DMS153 treated with DMSO at 0.1 percent for 48 hours (cell line): ENCODE data around the gene NACC1.

Experiments
- DNase-seq: peaks from one replicate; lab custom pipeline; 2025; ENCODE audit not compliant: unreplicated experiment; lab: John Stamatoyannopoulos, UW

The NACC1 gene

DNA sequence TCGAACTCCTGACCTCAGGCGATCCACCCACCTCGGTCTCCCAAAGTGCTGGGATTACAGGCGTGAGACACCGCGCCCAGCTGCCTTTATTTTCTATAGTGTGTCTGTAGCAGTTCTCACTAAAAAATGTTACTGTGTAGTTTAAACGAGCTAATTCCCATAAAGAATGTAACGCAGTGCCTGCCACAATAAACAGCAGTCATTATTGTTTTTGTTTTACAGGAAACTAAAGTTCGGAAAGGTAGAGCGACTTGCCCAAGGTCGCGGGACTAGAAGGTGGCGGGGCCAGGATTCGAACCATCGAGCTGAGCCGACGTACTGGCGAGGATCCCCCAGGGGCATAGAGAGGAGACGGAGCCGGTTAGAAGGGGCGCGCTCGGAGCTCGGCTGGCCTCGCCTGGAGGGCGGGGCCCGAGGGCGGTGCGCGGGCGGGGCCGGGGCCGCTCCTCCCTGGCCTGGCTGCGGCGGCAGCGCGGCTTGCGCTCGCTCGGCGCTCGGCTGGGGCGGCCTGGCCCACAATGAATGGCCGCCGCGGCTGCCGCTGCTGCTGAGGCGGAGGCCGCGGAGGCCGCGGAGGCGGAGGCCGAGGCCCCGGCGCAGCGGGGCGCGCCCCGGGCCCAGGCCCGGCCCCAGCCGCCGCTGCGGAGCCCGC, at the start of gene NACC1:
NACC1 (plus strand) TSS at position 493 of the 652 bp plus-strand sequence. CDS start 16,944 bp downstream, outside the sequence.
- DNase-seq, result peak; percentile 92

DNA sequence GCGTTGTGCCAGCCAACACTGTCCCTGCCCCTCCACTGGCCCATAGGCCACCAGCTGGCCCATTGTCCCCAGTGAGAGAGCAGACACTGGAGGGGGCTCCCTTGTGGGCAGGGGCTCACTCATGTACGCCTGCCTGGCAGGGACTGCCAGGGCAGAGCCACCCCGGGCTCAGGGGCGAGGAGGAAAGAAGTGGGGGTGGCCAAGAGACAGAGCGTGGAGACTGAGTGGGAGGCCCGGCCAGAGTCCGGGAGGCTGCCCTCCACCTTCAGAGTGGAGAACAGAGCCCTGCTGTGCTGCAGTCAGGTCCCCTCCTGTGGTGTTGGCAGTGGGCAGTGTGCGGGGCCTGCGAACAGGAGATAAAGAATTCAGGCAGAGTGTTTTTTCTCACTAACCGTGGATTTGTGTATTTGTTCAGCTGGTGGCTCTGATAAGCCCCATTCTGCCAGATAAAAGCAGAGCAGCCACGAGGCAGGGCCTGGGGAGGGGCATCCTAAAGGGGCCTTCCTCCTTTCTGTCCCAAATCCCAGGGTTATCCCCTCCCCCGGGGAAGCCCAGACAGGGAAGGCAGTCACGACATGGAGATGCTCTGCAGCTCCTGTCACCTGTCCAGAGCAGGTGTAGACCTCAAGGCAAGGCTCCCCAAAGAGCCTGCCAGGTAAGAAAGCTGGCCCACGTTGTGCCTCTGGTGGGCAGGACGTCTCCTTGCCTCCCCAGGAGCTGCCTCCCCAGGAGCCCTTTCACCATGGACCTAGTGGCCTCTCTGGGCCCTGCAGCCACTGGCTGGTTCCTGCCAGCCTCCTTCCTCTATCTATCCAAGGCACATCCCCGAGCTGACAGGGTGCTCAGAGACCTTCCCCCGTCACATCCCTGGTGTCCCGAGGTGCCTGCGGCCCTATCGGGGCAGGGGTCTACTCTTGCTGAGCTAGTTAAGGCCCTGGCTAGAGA, 48.4 kb upstream of the NACC1 start:
- no peak for DNase-seq

DNA sequence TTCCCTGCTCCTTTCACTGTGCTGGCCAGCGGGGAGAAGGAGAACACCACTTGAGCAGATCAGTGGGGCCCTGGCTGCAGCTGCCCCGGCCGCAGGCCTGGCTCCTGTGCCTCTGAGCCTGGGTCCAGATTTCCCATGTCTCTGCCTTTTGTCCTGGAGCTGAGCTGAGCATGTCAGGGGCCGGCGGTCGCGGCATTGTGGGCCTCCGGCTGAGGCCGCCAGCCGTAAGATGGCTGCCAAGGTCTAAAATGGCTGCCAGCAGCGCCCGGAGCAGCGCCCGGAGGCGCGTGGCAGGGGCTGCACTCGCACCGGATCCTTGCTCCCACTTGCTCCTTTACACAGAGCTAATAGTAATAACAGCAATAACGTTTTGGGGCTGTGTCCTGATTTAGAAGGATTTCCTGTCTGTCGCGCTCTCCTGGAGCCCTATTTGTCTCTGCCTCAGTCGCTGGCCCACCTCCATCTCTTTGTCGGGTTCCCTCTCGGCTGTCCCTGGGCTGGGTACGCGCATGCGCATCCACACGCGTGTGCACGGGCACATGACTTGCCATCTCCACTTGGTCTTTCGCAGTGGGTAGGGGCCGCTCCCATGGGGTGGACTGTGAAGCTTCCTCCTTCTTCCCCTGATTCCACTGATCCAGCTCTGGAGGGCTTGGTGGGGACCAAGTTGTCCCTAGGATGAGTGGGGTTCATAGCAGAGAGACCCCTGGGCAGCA, 47.5 kb upstream of the NACC1 start:
- no peak for DNase-seq

DNA sequence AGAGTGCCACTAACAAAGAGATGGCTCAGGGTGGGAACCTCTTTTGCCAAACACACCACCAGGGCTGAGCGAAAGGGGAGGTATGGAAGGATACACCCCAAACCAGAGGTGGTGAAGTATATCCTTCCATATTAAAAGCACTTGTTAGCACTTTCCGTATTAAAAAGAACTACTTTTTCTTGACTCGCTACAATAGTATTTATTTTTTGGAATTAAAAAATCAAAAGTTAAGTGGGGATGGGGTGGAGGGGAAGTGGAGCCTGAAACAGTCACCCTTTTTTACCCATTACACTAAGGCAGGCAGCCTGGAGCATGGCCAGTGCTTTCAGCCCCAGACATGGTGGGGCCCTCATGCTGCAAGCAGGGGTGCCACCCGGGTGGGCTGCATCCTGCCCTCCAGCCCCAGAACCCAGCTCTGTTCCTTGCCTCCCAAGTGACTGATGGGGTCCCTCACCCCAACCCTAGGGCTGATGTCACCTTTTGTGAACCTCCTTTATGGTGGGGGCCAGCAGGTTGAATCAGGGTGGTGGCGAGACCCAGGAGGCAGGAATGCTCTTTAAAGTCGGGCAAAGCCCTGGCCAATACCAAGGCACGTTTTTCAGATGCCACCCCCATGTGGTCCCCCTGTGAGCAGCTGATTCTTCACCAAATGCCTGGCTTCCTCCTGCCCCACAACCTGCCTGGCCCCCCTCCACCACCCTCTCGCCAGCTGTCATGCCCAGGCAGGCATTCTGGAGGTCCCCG, 46.4 kb upstream of the NACC1 start:
- no peak for DNase-seq

- no peak for DNase-seq
Observed at GRCh38 chr19:13072188-13072908, 45.7 kb upstream of the NACC1 start.

- DNase-seq, result no peak
Observed at GRCh38 chr19:13073263-13073662, 44.8 kb upstream of the NACC1 start.

DNA sequence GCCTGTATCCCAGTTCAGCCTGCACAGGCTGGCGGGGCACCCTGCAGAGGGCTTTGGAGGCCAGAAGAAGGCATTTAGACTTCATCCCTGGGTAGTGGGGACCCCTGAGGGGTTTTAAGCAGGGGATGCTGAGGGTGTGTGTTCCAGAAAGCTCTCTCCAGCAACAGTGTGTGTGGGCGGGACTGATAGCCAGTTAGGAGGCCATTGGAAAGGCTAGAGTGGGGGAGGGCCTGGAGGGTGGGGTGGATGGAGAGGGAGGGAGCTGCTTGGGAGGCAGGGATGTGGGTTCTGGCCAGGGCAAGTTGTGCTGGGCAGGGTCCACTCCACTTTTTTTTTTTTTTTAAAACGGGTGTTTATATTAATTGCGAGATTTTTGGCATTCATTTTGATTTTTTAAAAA, 43.7 kb upstream of the NACC1 start:
- no peak for DNase-seq

DNA sequence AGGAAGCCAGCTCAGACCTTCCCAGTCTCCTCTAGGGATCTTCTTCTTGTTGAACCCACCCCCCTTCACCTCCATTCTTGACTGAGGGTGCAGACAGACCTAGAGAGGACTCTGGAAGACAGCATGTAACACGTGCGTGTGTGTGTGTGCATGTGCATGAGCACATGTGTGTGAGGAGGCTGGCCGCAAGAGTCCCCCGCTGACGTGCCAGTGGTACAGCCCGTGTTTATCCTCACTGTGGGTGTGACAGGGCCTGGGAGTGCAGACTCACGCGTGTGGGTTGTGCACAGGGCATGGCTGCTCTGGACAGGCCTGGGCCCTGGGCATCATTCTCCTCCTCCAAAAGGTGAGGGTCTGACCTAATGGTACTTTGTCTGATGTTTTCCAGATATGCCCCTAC, 41.7 kb upstream of the NACC1 start:
- no peak for DNase-seq

DNA sequence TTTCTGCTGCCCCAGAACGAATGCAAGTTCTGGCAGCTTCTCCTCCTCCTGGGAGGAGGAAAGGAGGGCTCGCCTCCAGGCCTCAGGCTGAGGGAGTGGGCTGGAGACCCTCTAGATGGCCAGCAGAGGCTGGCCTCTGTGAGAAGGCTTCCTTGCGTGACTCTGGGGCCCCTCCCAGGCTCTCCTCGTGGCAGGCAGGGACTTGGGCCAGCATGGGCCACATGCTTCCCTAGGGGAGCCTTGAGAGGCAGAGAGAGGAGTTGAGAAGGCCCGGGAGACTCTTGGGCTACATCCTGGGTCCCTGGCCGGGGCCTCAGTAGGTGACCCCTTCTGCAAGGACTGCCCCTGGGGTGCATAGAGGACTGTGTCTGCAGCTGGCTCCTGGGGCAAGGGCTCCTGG, 41.3 kb upstream of the NACC1 start:
- DNase-seq, result no peak

GRCh38 chr19:13077240-13077639, 40.8 kb upstream of the NACC1 start:
- DNase-seq, result no peak

DNA sequence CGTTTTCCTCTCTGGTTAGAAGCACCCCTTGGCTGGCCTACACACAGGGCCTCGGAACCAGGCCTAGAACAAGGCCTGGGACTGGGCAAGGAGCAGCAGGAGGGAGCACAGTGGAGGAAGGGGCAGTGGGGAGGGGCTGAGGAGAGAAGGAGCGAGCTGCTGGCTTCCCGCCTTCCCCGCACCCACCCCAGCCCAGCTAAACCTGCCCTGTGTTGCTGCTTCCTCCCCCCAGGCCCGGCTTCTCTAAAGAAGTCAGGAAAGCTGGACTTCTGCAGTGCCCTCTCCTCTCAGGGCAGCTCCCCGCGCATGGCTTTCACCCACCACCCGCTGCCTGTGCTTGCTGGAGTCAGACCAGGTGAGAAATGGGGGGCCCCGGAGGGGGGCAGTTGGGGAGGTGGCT, 39.7 kb upstream of the NACC1 start:
- no peak for DNase-seq

- DNase-seq, result peak; percentile 39
Observed at GRCh38 chr19:13078897-13079541, 39.0 kb upstream of the NACC1 start.

DNA sequence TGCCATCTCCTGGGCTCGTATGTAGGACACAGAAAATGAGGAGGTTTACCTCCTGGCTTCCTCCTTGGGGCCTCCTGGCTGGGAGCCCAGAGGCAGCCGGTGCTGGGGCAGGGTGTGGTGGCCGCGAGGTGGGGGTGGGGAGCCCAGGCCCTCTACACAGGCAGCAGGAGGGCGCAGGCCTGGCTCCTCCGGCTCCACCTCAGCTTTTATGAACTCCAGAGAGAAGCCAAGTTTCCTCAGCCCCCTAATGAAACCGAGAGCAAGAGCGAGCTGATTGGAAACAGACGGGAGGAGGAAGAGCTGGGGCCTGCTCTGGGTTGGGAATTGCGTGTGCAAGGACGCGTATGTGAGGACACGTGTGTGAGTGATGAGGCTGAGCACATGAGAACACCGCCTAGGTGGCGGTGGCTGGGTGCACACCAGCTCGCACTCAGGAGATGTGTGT, 38.5 kb upstream of the NACC1 start:
- DNase-seq, result peak; percentile 66

- peak; percentile 68 for DNase-seq
Observed at GRCh38 chr19:13082192-13083007, 35.7 kb upstream of the NACC1 start.

- DNase-seq, result no peak
Observed at GRCh38 chr19:13083008-13083404, 35.1 kb upstream of the NACC1 start.

DNA sequence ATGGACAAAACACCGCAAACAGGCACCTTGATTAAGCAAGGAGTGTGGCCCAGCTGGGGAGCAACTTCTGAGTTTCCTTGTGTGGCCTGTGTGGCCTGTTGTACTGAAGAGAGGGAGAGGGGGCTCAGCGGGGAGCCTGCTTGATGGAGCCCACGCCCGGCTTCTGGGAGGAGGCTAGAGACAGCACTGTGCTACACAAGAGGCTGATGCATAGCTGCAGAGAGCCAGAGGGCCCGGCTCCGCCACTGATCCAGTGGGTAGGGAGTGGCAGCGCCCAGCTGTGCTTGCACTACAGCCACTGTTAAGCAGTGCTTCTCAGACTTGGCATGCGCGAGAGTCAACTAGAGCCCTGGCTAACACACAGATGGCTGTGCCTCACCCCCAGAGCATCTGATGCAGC, 34.4 kb upstream of the NACC1 start:
- DNase-seq, result no peak

GRCh38 chr19:13085666-13086065, 32.4 kb upstream of the NACC1 start:
- no peak for DNase-seq

- DNase-seq, result no peak
Observed at GRCh38 chr19:13086341-13086740, 31.7 kb upstream of the NACC1 start.

DNA sequence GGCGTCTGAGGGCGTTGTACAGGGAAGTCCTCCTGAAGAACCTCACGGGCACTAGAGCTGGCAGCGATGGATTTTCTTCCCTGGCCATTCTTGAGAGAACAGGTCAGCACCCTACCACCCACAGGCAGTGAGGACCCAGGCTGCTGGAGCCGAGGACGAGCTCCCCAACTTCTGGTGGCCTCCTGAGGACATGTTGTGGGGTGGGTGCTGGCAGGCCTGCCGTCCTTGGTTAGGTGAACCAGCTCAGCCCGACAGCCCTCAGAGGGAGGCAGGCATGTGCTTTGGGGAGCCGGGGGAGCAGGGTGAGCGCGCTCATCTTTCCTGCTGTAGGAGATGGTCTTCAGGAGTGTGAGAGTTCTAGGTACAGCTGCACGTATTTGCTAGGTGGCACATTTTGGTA, 30.8 kb upstream of the NACC1 start:
- DNase-seq, result no peak
